HG03457 (cell line): Measurements from ENCODE around the gene BSN.
A peak's percentile ranks its signal among the peaks of the same experiment; 100 is the strongest.

Experiments used
- ATAC-seq: cut with Tn5 transposase; IDR thresholded peaks from one replicate; pipeline ENCODE4 v1.9.1; 2021; ENCODE audit warnings: moderate number of reproducible peaks; ENCODE audit not compliant: unreplicated experiment

BSN gene

GRCh38 chr3:49712631-49713317 lies 158.5 kb downstream of the BSN start:
- ATAC-seq, result no peak

GRCh38 chr3:49713336-49714105 lies 159.2 kb downstream of the BSN start:
- ATAC-seq, result no peak

GRCh38 chr3:49714728-49715550 lies 160.7 kb downstream of the BSN start:
- ATAC-seq, result no peak

- ATAC-seq, result no peak
Observed at GRCh38 chr3:49715611-49716121, 161.4 kb downstream of the BSN start.

- no peak for ATAC-seq
Observed at GRCh38 chr3:49716169-49716568, 161.9 kb downstream of the BSN start.

- no peak for ATAC-seq
Observed at GRCh38 chr3:49716691-49717210, 162.5 kb downstream of the BSN start.

GRCh38 chr3:49717211-49717958 lies 163.1 kb downstream of the BSN start:
- no peak for ATAC-seq

- no peak for ATAC-seq
Observed at GRCh38 chr3:49717959-49718857, 163.9 kb downstream of the BSN start.

- no peak for ATAC-seq
Observed at GRCh38 chr3:49718858-49719213, 164.6 kb downstream of the BSN start.

GRCh38 chr3:49719214-49719884 lies 165.1 kb downstream of the BSN start, which contains the start of gene AMIGO3:
Gene AMIGO3 (minus strand): TSS chr3:49719684. CDS start chr3:49719465, 219 bp downstream.
- peak; percentile 35 for ATAC-seq
